ENCODE results near the gene GPC5. TPM values are rescaled to one million over a fixed set of nuclear protein-coding genes. Genes with fewer than 3 reads are reported as not detected.

GPC5 gene
- total RNA-seq, 1 experiment from 2014 or later: 0.15 TPM

DNA sequence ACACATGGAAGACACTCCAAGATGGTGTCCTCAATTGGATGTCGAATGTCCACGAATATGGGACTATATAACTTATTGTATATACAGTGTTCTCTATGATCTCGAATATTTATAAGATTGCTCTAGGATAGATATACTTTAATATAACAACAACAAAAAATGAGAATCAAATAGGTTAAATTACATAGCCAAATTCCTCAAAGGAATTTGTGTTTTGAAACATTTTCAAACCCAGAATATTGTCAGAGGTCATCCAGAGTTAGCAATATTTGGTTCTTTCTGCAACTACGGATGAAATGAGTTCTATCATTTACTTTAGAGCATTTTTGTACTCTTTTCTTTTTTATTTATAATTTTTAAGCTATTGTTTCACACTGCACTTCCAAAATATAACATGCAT lies 857.8 kb downstream of the GPC5 start:
- WGBS (ENCODE audit: extremely low coverage, insufficient read length, low lambda C conversion rate): no CpG with 5 or more reads among the region's 4 CpGs
- Histone ChIP-seq H2BK20ac (ENCODE audit: low read depth, low read length, poor library complexity, severe bottlenecking) (no peak overlapping the region), H2BK15ac (ENCODE audit: low read depth, low read length) (no peak overlapping the region), H2AFZ (ENCODE audit: low read length) (no peak overlapping the region), H3K23me2 (ENCODE audit: insufficient read length, low read depth, low read length, poor library complexity, severe bottlenecking) (no peaks in the 10 kb centered on the region), H4K20me1 (ENCODE audit: control insufficient read depth, insufficient read depth, insufficient read length) (no peaks in the 10 kb centered on the region), H3K79me1 (ENCODE audit: insufficient read depth, low read depth, low read length, poor library complexity, severe bottlenecking) (no peaks in the 10 kb centered on the region), H2AK5ac (ENCODE audit: insufficient read length, low read length) (no peak overlapping the region), H3K14ac (ENCODE audit: insufficient read depth, low read length) (no peak overlapping the region), H3K27me3 (ENCODE audit: insufficient read depth, low read length) (no peaks in the 10 kb centered on the region), H3K18ac (ENCODE audit: insufficient read length, low read depth, low read length) (no peak overlapping the region), H3K56ac (ENCODE audit: insufficient read length, low read depth, low read length) (no peak overlapping the region), H3K4ac (ENCODE audit: low read depth, low read length) (no peak overlapping the region), H3K79me2 (ENCODE audit: insufficient read depth, low read length) (no peaks in the 10 kb centered on the region), H3K27ac (ENCODE audit: insufficient read length, low read depth, low read length) (no peak overlapping the region), H4K91ac (ENCODE audit: insufficient read length, low read depth, low read length) (no peak overlapping the region), H3K23ac (ENCODE audit: insufficient read length, low read depth, low read length) (no peak overlapping the region), H2BK12ac (ENCODE audit: insufficient read length, low read depth, low read length) (no peak overlapping the region), H2BK120ac (ENCODE audit: low read depth, low read length, poor library complexity, severe bottlenecking) (no peak overlapping the region), H3K4me1 (ENCODE audit: insufficient read depth, low read length) (no peaks in the 10 kb centered on the region; the same call in 1 of the 2 replicates), H4K5ac (ENCODE audit: insufficient read length, low read depth, low read length) (no peak overlapping the region), H2BK5ac (ENCODE audit: insufficient read length, low read length) (no peak overlapping the region), H3K4me2 (ENCODE audit: insufficient read depth, insufficient read length, low read length) (no peak overlapping the region), H3K9ac (ENCODE audit: extremely low read depth, insufficient read length, low read length) (no peak overlapping the region), H4K8ac (replicated peaks; ENCODE audit: insufficient read length, low read depth, low read length) (no peak overlapping the region), H3K9me3 (ENCODE audit: control insufficient read depth, low read depth, low read length) (no peaks in the 10 kb centered on the region), H3T11ph (ENCODE audit: low read length) (no peak overlapping the region)
- no peak for DNase-seq
- H3K27me3 Mint-ChIP-seq (ENCODE audit: low read depth): no peaks in the 10 kb centered on the region; the same call in 1 of the 2 replicates
- H3K9me3 Mint-ChIP-seq: no peaks in the 10 kb centered on the region
- H3K4me1 Mint-ChIP-seq: peaks cover 0 to 6% of the 10 kb centered on the region in 2 experiments; a peak in 1 of 4 replicates
- no peaks in the 10 kb centered on the region for H3K36me3 Mint-ChIP-seq (ENCODE audit: insufficient read depth in 1 of 3, low read depth in 3 of 3)
- no peak overlapping the region for H3K4me3 Mint-ChIP-seq
- no peak for TF ChIP-seq CTCF (conservative IDR thresholded peaks at IDR 0.05)
- no peak overlapping the region for H3K27ac Mint-ChIP-seq

Measured in H9 (cell line).